Liver (tissue), 9 donors: ENCODE measurements around the gene SNRNP48. TPM values are rescaled to one million over a fixed set of nuclear protein-coding genes. Genes with fewer than 3 reads are reported as not detected.

Experiments used
- DNase-seq: peaks from one replicate; pipeline ENCODE4 v3.0.0-alpha.2; 2017; ENCODE audit warnings: low spot score
- H3K27ac ChIP-seq, 2 donors: one replicate each; pipeline ENCODE4 v1.7.0; 2013; ENCODE audit warnings: inconsistent platforms in 2 of 2, low read length in 2 of 2, control low read depth in 1 of 2, low read depth in 1 of 2, mild to moderate bottlenecking in 1 of 2
- H3K27me3 ChIP-seq, 4 donors: one replicate each; pipeline versions ENCODE4 v1.6.1 to v1.7.0; 2013; ENCODE audit warnings: low read length in 3 of 4, inconsistent platforms in 1 of 4, mild to moderate bottlenecking in 1 of 4, moderate library complexity in 1 of 4; ENCODE audit not compliant: control insufficient read depth in 4 of 4, insufficient read depth in 4 of 4
- H3K36me3 ChIP-seq, 4 donors: one replicate each; pipeline versions ENCODE4 v1.6.1 to v1.7.0; 2013; ENCODE audit warnings: low read length in 3 of 4, mild to moderate bottlenecking in 3 of 4, low read depth in 1 of 4, moderate library complexity in 1 of 4; ENCODE audit not compliant: control insufficient read depth in 4 of 4, insufficient read depth in 3 of 4
- H3K4me1 ChIP-seq, 4 donors: one replicate each; pipeline versions ENCODE4 v1.6.1 to v1.7.0; 2013; ENCODE audit warnings: low read length in 3 of 4, mild to moderate bottlenecking in 3 of 4, moderate library complexity in 1 of 4; ENCODE audit not compliant: control insufficient read depth in 4 of 4, insufficient read depth in 4 of 4
- H3K4me3 ChIP-seq, 3 donors: one replicate each; pipeline versions ENCODE4 v1.6.1 to v1.7.0; 2013; ENCODE audit warnings: low read length in 3 of 3, control low read depth in 1 of 3, low read depth in 1 of 3, mild to moderate bottlenecking in 1 of 3
- H3K9ac ChIP-seq, 2 donors: one replicate each; pipeline ENCODE4 v1.7.0; 2013; ENCODE audit warnings: low read length in 2 of 2, mild to moderate bottlenecking in 2 of 2, moderate library complexity in 2 of 2, control low read depth in 1 of 2, low read depth in 1 of 2
- H3K9me3 ChIP-seq, 4 donors: one replicate each; pipeline versions ENCODE4 v1.6.1 to v1.7.0; 2013; ENCODE audit warnings: low read length in 3 of 4; ENCODE audit not compliant: control insufficient read depth in 4 of 4
- ATF3 ChIP-seq: IDR thresholded peaks from 2 replicates; pipeline ENCODE4 v1.6.1; 2016; ENCODE audit warnings: antibody characterized with exemption
- EGR1 ChIP-seq, 2 donors: IDR thresholded peaks; 2 replicates each; pipeline ENCODE4 v1.6.1; 2016 to 2018; ENCODE audit warnings: antibody characterized with exemption in 2 of 2, low read depth in 2 of 2
- FOXA1 ChIP-seq: IDR thresholded peaks from 2 replicates; pipeline ENCODE4 v1.6.1; 2016; ENCODE audit warnings: antibody characterized with exemption
- FOXA2 ChIP-seq: IDR thresholded peaks from 2 replicates; pipeline ENCODE4 v1.6.1; 2016; ENCODE audit warnings: antibody characterized with exemption
- GABPA ChIP-seq, 2 donors: IDR thresholded peaks in 1 of 2; conservative IDR thresholded peaks in 1 of 2; 2 replicates each; pipeline ENCODE4 v1.6.1; 2016; ENCODE audit warnings: antibody characterized with exemption in 2 of 2, mild to moderate bottlenecking in 1 of 2, moderate library complexity in 1 of 2
- HNF4A ChIP-seq, 2 donors: conservative IDR thresholded peaks; 2 replicates each; pipeline ENCODE4 v1.6.1; 2016; ENCODE audit warnings: antibody characterized with exemption in 2 of 2, mild to moderate bottlenecking in 2 of 2
- HNF4G ChIP-seq: IDR thresholded peaks from 2 replicates; pipeline ENCODE4 v1.6.1; 2016; ENCODE audit warnings: antibody characterized with exemption
- JUND ChIP-seq, 2 donors: IDR thresholded peaks; 2 replicates each; pipeline ENCODE4 v1.6.1; 2016; ENCODE audit warnings: antibody characterized with exemption in 2 of 2
- MAX ChIP-seq: IDR thresholded peaks from 2 replicates; pipeline ENCODE4 v1.6.1; 2016; ENCODE audit warnings: antibody characterized with exemption
- NR2F2 ChIP-seq: IDR thresholded peaks from 2 replicates; pipeline ENCODE4 v1.6.1; 2016; ENCODE audit warnings: antibody characterized with exemption
- RAD21 ChIP-seq, 2 donors: IDR thresholded peaks; 2 replicates each; pipeline ENCODE4 v1.6.1; 2016; ENCODE audit warnings: antibody characterized with exemption in 2 of 2, mild to moderate bottlenecking in 2 of 2
- REST ChIP-seq: IDR thresholded peaks from 2 replicates; pipeline ENCODE4 v1.6.1; 2016; ENCODE audit warnings: antibody characterized with exemption, mild to moderate bottlenecking
- RXRA ChIP-seq, 2 donors: IDR thresholded peaks; 2 replicates each; pipeline ENCODE4 v1.6.1; 2017 to 2018; ENCODE audit warnings: antibody characterized with exemption in 2 of 2, mild to moderate bottlenecking in 1 of 2
- SP1 ChIP-seq: IDR thresholded peaks from 2 replicates; pipeline ENCODE4 v1.6.1; 2018; ENCODE audit warnings: antibody characterized with exemption, mild to moderate bottlenecking
- TAF1 ChIP-seq: conservative IDR thresholded peaks from 2 replicates; pipeline ENCODE4 v1.6.1; 2016; ENCODE audit warnings: antibody characterized with exemption, mild to moderate bottlenecking
- YY1 ChIP-seq: IDR thresholded peaks from 2 replicates; pipeline ENCODE4 v1.6.1; 2016; ENCODE audit warnings: antibody characterized with exemption, mild to moderate bottlenecking
- ZBTB33 ChIP-seq: IDR thresholded peaks from 2 replicates; pipeline ENCODE4 v1.6.1; 2016; ENCODE audit warnings: antibody characterized with exemption
- WGBS: extraction: QIAGEN DNeasy Blood & Tissue Kit; methylation state at CpG from one replicate; pipeline ENCODE4 v1.1.7; 2013; 5-methylcytosine and 5-hydroxymethylcytosine counted together
- polyA plus RNA-seq, 2 donors: library from polyadenylated mRNA; stranded (reverse) in 1 of 2; unstranded in 1 of 2; fragments of 200-250 nt in 1 of 2; fragments of >200 nt in 1 of 2; fragmentation: Nextera tagmentation in 1 of 2; extraction: Ambion mirVana in 1 of 2; gene quantifications; one replicate each; pipeline versions ENCODE4 v1.2.1 to v1.2.3, GENCODE V29; 2013 to 2015
- total RNA-seq, 2 donors: library from RNA; depleted of rRNA; stranded (reverse); fragments of >200 nt; gene quantifications; one replicate each; pipeline ENCODE4 v1.2.3, GENCODE V29; 2014
- donor health status: healthy.
- donor health status: healthy.
- donor health status: healthy.
- donor health status: healthy.
- donor health status: healthy.

The SNRNP48 gene
- total and polyA plus RNA-seq, 4 donors, result 5.0 to 9.7 (median 8.4) TPM

GRCh38 chr6:7587631-7588100, 2.3 kb upstream of the SNRNP48 start:
- 67% methylated on average over 3 of the region's 3 CpGs for WGBS
- Histone ChIP-seq H3K9ac (no peak overlapping the region), H3K9me3 (no peaks in the 10 kb centered on the region), H3K4me1 (peaks cover 2 to 24% (median 10%) of the 10 kb centered on the region in 4 donors), H3K27ac (no peak overlapping the region), H3K4me3 (no peak overlapping the region), H3K36me3 (peaks cover 7 to 25% (median 17%) of the 10 kb centered on the region in 4 donors), H3K27me3 (no peaks in the 10 kb centered on the region)
- DNase-seq, result no peak
- TF ChIP-seq YY1 (no peak), RAD21 (IDR thresholded peaks at IDR 0.05) (no peak), EGR1 (IDR thresholded peaks at IDR 0.05; ENCODE audit: low read depth in 2 of 2) (no peak), FOXA2 (no peak), NR2F2 (no peak), GABPA (IDR thresholded peaks at IDR 0.05 in 1 of 2, conservative IDR thresholded peaks at IDR 0.05 in 1 of 2) (no peak), MAX (no peak), RXRA (IDR thresholded peaks at IDR 0.05) (no peak), HNF4G (no peak)

- Histone ChIP-seq H3K9ac (no peak overlapping the region), H3K4me3 (no peak overlapping the region), H3K9me3 (no peaks in the 10 kb centered on the region), H3K4me1 (peaks cover 5 to 30% (median 11%) of the 10 kb centered on the region in 4 donors), H3K27ac (no peak overlapping the region), H3K27me3 (no peaks in the 10 kb centered on the region), H3K36me3 (peaks cover 0 to 17% (median 11%) of the 10 kb centered on the region in 4 donors)
- DNase-seq, result no peak
- TF ChIP-seq RAD21 (IDR thresholded peaks at IDR 0.05), result no peak
- WGBS, result 60% methylated on average over 4 of the region's 4 CpGs
Measured at GRCh38 chr6:7588506-7588905, 1.5 kb upstream of the SNRNP48 start.

- H3K27me3 ChIP-seq, result no peaks in the 10 kb centered on the region
- H3K9ac ChIP-seq, result no peak overlapping the region
- peaks cover 5 to 30% (median 11%) of the 10 kb centered on the region in 4 donors for H3K4me1 ChIP-seq
- H3K27ac ChIP-seq, result no peak overlapping the region
- H3K4me3 ChIP-seq, result no peak overlapping the region
- H3K36me3 ChIP-seq, result peaks cover 1 to 10% (median 5%) of the 10 kb centered on the region in 4 donors
- no peaks in the 10 kb centered on the region for H3K9me3 ChIP-seq
- no peak for DNase-seq
- WGBS, result 71% methylated on average over 3 of the region's 3 CpGs
- TF ChIP-seq FOXA2 (no peak), GABPA (IDR thresholded peaks at IDR 0.05 in 1 of 2, conservative IDR thresholded peaks at IDR 0.05 in 1 of 2) (no peak), ZBTB33 (no peak), JUND (IDR thresholded peaks at IDR 0.05) (no peak), MAX (no peak), HNF4G (no peak)
Measured at GRCh38 chr6:7589221-7589620, 777 bp upstream of the SNRNP48 start.

- H3K27ac ChIP-seq, result no peak overlapping the region
- H3K36me3 ChIP-seq, result peaks cover 1 to 10% (median 4%) of the 10 kb centered on the region in 4 donors
- H3K9ac ChIP-seq, result peak overlapping the region in 1 of 2 donors; percentile 53
- no peaks in the 10 kb centered on the region for H3K9me3 ChIP-seq
- H3K4me3 ChIP-seq, result peak overlapping the region; percentile 61 to 92 (median 86)
- H3K27me3 ChIP-seq, result no peaks in the 10 kb centered on the region
- no peak for DNase-seq
- H3K4me1 ChIP-seq, result peaks cover 5 to 30% (median 11%) of the 10 kb centered on the region in 4 donors
- 15% methylated on average over 10 of the region's 10 CpGs for WGBS
- no peak for TF ChIP-seq EGR1 (IDR thresholded peaks at IDR 0.05; ENCODE audit: low read depth in 2 of 2)
- no peak for TF ChIP-seq NR2F2
- TF ChIP-seq HNF4A (conservative IDR thresholded peaks at IDR 0.05), result no peak
- no peak for TF ChIP-seq RXRA (IDR thresholded peaks at IDR 0.05)
- TF ChIP-seq FOXA1, result no peak
- TF ChIP-seq SP1, result no peak
- no peak for TF ChIP-seq GABPA (IDR thresholded peaks at IDR 0.05 in 1 of 2, conservative IDR thresholded peaks at IDR 0.05 in 1 of 2)
- TF ChIP-seq MAX, result no peak
- no peak for TF ChIP-seq REST
- TF ChIP-seq FOXA2, result no peak
- TF ChIP-seq JUND (IDR thresholded peaks at IDR 0.05), result no peak
- no peak for TF ChIP-seq TAF1
- no peak for TF ChIP-seq ATF3
Measured at GRCh38 chr6:7590918-7591302, 912 bp downstream of the SNRNP48 start.
